K562 (cell line): ENCODE results near the gene CLTRN. TPM values are rescaled to one million over a fixed set of nuclear protein-coding genes. Genes with fewer than 3 reads are reported as not detected.

Source experiments
- ATF1 ChIP-seq, 2 experiments: fragments of 450-650 bp in 1 of 2; IDR thresholded peaks; 2 replicates each; pipeline ENCODE4 v1.6.1; 2016; ENCODE audit warnings: missing compliant biosample characterization in 1 of 2, missing genetic modification characterization in 1 of 2
- CBFA2T2 ChIP-seq: fragments of 450-650 bp; conservative IDR thresholded peaks from 2 replicates; pipeline ENCODE4 v1.6.1; 2017; ENCODE audit warnings: mild to moderate bottlenecking
- CREB1 ChIP-seq, 2 experiments: sonication (generic) in 1 of 2; formaldehyde crosslinking in 1 of 2; IDR thresholded peaks; 2 replicates each; pipeline versions ENCODE4 v1.6.1 to v1.8.0; 2012 to 2022; ENCODE audit warnings: inconsistent platforms in 1 of 2, mild to moderate bottlenecking in 1 of 2, missing genetic modification reagents in 1 of 2, moderate library complexity in 1 of 2
- FOXJ2 ChIP-seq: fragments of 200-800 bp; sonication (Bioruptor generic); IDR thresholded peaks from 2 replicates; pipeline ENCODE4 v1.6.1; 2016; ENCODE audit warnings: missing genetic modification characterization, missing compliant biosample characterization
- MCM2 ChIP-seq: fragments of 450-650 bp; IDR thresholded peaks from 2 replicates; pipeline ENCODE4 v1.6.1; 2017; ENCODE audit warnings: low read depth, mild to moderate bottlenecking
- MYBL2 ChIP-seq, 2 experiments: fragments of 450-650 bp in 1 of 2; sonication (generic) in 1 of 2; formaldehyde crosslinking in 1 of 2; IDR thresholded peaks; 2 replicates each; pipeline versions ENCODE4 v1.6.1 to v1.8.1; 2017 to 2022; ENCODE audit warnings: borderline replicate concordance in 1 of 2, inconsistent platforms in 1 of 2, low read depth in 1 of 2, mild to moderate bottlenecking in 1 of 2, missing genetic modification reagents in 1 of 2, moderate library complexity in 1 of 2
- NFXL1 ChIP-seq: fragments of 450-650 bp; formaldehyde crosslinking; IDR thresholded peaks from 2 replicates; pipeline ENCODE4 v1.4.0; 2021; ENCODE audit warnings: mild to moderate bottlenecking
- POLR2AphosphoS5 ChIP-seq: IDR thresholded peaks from 2 replicates; pipeline ENCODE4 v1.6.1; 2011; ENCODE audit warnings: mild to moderate bottlenecking, low read depth, low read length, moderate library complexity; ENCODE audit not compliant: control insufficient read depth, insufficient read depth
- PTTG1 ChIP-seq: fragments of 450-650 bp; IDR thresholded peaks from 2 replicates; pipeline ENCODE4 v1.6.1; 2016; ENCODE audit warnings: low read depth, mild to moderate bottlenecking, missing genetic modification characterization, missing compliant biosample characterization
- SMARCA4 ChIP-seq: fragments of 450-650 bp; IDR thresholded peaks from 2 replicates; pipeline ENCODE4 v1.6.1; 2016
- TCF7L2 ChIP-seq: fragments of 150-350 bp; IDR thresholded peaks from 2 replicates; pipeline ENCODE4 v1.6.1; 2016; ENCODE audit warnings: low read depth, mild to moderate bottlenecking, low read length, moderate library complexity
- TEAD4 ChIP-seq, 2 experiments: sonication (generic) in 1 of 2; formaldehyde crosslinking in 1 of 2; IDR thresholded peaks; 2 replicates each; pipeline versions ENCODE4 v1.6.1 to v1.8.0; 2012 to 2022; ENCODE audit warnings: borderline replicate concordance in 1 of 2, inconsistent platforms in 1 of 2, low read length in 1 of 2, mild to moderate bottlenecking in 1 of 2, missing genetic modification reagents in 1 of 2
- TFAM ChIP-seq: fragments of 250-450 bp; sonication (Bioruptor Pico); conservative IDR thresholded peaks from 2 replicates; pipeline ENCODE4 v1.5.0; 2021; ENCODE audit warnings: mild to moderate bottlenecking, moderate library complexity
- THRAP3 ChIP-seq: fragments of 450-650 bp; IDR thresholded peaks from 2 replicates; pipeline ENCODE4 v1.6.1; 2016; ENCODE audit warnings: mild to moderate bottlenecking, inconsistent platforms, borderline replicate concordance
- ZBED1 ChIP-seq: IDR thresholded peaks from 2 replicates; pipeline ENCODE4 v1.6.1; 2014
- ZNF224 ChIP-seq: sonication (generic); formaldehyde crosslinking; IDR thresholded peaks from 2 replicates; pipeline ENCODE4 v1.8.0; 2022; ENCODE audit warnings: mild to moderate bottlenecking, missing genetic modification reagents
- ZNF23 ChIP-seq: fragments of 250-450 bp; sonication (Bioruptor Pico); IDR thresholded peaks from 2 replicates; pipeline ENCODE4 v1.4.0; 2020; ENCODE audit warnings: mild to moderate bottlenecking
- ZNF408 ChIP-seq: fragments of 250-450 bp; sonication (Bioruptor Pico); IDR thresholded peaks from 2 replicates; pipeline ENCODE4 v1.4.0; 2020; ENCODE audit warnings: low read depth, mild to moderate bottlenecking, moderate library complexity
- ZNF561 ChIP-seq: fragments of 450-650 bp; formaldehyde crosslinking; conservative IDR thresholded peaks from 2 replicates; pipeline ENCODE4 v1.4.0; 2020; ENCODE audit warnings: mild to moderate bottlenecking, moderate library complexity
- ZNF79 ChIP-seq: fragments of 250-450 bp; sonication (Bioruptor Pico); IDR thresholded peaks from 2 replicates; pipeline ENCODE4 v1.4.0; 2020; ENCODE audit warnings: low read depth, mild to moderate bottlenecking, moderate library complexity
- polyA plus RNA-seq, 8 experiments: library from polyadenylated mRNA; depleted of rRNA in 4 of 8; stranded (reverse) in 5 of 8; unstranded in 3 of 8; fragments of >200 nt; fragmentation: Nextera tagmentation in 2 of 8; fragmentation: Illumina TruSeq in 1 of 8; extraction: Ambion mirVana in 2 of 8; extraction: Trizol in 1 of 8; gene quantifications; 2 replicates each; pipeline versions ENCODE4 v1.2.1 to v1.2.3, GENCODE V29; 2011 to 2014; ENCODE audit warnings: inconsistent platforms in 1 of 8, missing spikeins in 1 of 8
- total RNA-seq, 7 experiments: library from RNA; depleted of rRNA in 6 of 7; stranded (reverse); fragments of >200 nt in 6 of 7; fragmentation: Illumina TruSeq in 2 of 7; extraction: Trizol in 2 of 7; gene quantifications; 2 replicates each; pipeline versions ENCODE4 v1.2.1 to v1.2.3, GENCODE V29; 2011 to 2021; ENCODE audit warnings: low replicate concordance in 1 of 7
- TF ChIP-seq, protein P1 (sequence below): sonication (generic); formaldehyde crosslinking; IDR thresholded peaks from 2 replicates; pipeline ENCODE4 v1.8.1; 2023; ENCODE audit warnings: mild to moderate bottlenecking, missing genetic modification reagents
- TF ChIP-seq, protein P2 (sequence below): sonication (generic); formaldehyde crosslinking; IDR thresholded peaks from 2 replicates; pipeline ENCODE4 v1.9.0; 2022; ENCODE audit warnings: mild to moderate bottlenecking, missing genetic modification reagents
- TF ChIP-seq, protein P3 (sequence below): IDR thresholded peaks from 2 replicates; pipeline ENCODE4 v1.6.1; 2012; ENCODE audit warnings: low read depth, low read length, improper control_type of control experiment, borderline replicate concordance

Gene CLTRN
- total and polyA plus RNA-seq, 9 of the 15 experiments (the other 6 are each of a cell fraction or from before 2014, with no cell fraction given), result 0.11 to 0.36 (median 0.18) TPM; not detected in 2

GRCh38 chrX:15674841-15675489 is 10.4 kb upstream of the CLTRN start (continued):
- TF ChIP-seq MYBL2 (IDR thresholded peaks at IDR 0.05; ENCODE audit: low read depth), result no peak
- TF ChIP-seq MYBL2 (CRISPR knock-in tag; IDR thresholded peaks at IDR 0.05; ENCODE audit: borderline replicate concordance), result no peak
- TF ChIP-seq ZNF23, result no peak
- TF ChIP-seq FOXJ2, result no peak
- peak; percentile 15; the same call in 1 of the 2 replicates for TF ChIP-seq POLR2AphosphoS5
- TF ChIP-seq CREB1 (IDR thresholded peaks at IDR 0.05), result peak; percentile 92
- peak; percentile 88 for TF ChIP-seq CREB1 (CRISPR knock-in tag; IDR thresholded peaks at IDR 0.05)
- TF ChIP-seq NFXL1 (CRISPR knock-in tag), result no peak
- TF ChIP-seq, protein P1, sequence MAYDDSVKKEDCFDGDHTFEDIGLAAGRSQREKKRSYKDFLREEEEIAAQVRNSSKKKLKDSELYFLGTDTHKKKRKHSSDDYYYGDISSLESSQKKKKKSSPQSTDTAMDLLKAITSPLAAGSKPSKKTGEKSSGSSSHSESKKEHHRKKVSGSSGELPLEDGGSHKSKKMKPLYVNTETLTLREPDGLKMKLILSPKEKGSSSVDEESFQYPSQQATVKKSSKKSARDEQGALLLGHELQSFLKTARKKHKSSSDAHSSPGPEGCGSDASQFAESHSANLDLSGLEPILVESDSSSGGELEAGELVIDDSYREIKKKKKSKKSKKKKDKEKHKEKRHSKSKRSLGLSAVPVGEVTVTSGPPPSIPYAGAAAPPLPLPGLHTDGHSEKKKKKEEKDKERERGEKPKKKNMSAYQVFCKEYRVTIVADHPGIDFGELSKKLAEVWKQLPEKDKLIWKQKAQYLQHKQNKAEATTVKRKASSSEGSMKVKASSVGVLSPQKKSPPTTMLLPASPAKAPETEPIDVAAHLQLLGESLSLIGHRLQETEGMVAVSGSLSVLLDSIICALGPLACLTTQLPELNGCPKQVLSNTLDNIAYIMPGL (CRISPR knock-in tag), result no peak; the same call in 1 of the 2 replicates
- TF ChIP-seq, protein P2, sequence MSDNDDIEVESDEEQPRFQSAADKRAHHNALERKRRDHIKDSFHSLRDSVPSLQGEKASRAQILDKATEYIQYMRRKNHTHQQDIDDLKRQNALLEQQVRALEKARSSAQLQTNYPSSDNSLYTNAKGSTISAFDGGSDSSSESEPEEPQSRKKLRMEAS, result no peak
- TF ChIP-seq ZNF408, result no peak
- TF ChIP-seq ATF1 (CRISPR knock-in tag; IDR thresholded peaks at IDR 0.05), result 0 out of 2 replicates have a peak, but pooled peaks have one; percentile 42
- TF ChIP-seq ATF1 (tag; IDR thresholded peaks at IDR 0.05), result peak; percentile 98
- no peak for TF ChIP-seq CBFA2T2
- no peak for TF ChIP-seq ZNF561 (CRISPR knock-in tag)
- no peak for TF ChIP-seq ZNF79 (CRISPR knock-in tag)
- TF ChIP-seq TEAD4 (IDR thresholded peaks at IDR 0.05; ENCODE audit: low read length), result no peak
- no peak for TF ChIP-seq TEAD4 (CRISPR knock-in tag; IDR thresholded peaks at IDR 0.05; ENCODE audit: borderline replicate concordance)
- TF ChIP-seq, protein P3, sequence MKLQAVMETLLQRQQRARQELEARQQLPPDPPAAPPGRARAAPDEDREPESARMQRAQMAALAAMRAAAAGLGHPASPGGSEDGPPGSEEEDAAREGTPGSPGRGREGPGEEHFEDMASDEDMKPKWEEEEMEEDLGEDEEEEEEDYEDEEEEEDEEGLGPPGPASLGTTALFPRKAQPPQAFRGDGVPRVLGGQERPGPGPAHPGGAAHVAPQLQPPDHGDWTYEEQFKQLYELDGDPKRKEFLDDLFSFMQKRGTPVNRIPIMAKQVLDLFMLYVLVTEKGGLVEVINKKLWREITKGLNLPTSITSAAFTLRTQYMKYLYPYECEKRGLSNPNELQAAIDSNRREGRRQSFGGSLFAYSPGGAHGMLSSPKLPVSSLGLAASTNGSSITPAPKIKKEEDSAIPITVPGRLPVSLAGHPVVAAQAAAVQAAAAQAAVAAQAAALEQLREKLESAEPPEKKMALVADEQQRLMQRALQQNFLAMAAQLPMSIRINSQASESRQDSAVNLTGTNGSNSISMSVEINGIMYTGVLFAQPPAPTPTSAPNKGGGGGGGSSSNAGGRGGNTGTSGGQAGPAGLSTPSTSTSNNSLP, result no peak
- TF ChIP-seq TCF7L2, result no peak
- no peak for TF ChIP-seq PTTG1
- TF ChIP-seq SMARCA4, result no peak
- no peak for TF ChIP-seq MCM2
- TF ChIP-seq ZBED1, result 0 out of 2 replicates have a peak, but pooled peaks have one; percentile 45
- no peak for TF ChIP-seq ZNF224 (CRISPR knock-in tag)
- TF ChIP-seq THRAP3, result no peak
- no peak for TF ChIP-seq TFAM (CRISPR knock-in tag)
